NCI-H2171 (cell line): ENCODE data around the gene SHCBP1L.

Source experiments
- DNase-seq: peaks from one replicate; lab custom pipeline; 2025; lab: John Stamatoyannopoulos, UW

SHCBP1L gene

DNA sequence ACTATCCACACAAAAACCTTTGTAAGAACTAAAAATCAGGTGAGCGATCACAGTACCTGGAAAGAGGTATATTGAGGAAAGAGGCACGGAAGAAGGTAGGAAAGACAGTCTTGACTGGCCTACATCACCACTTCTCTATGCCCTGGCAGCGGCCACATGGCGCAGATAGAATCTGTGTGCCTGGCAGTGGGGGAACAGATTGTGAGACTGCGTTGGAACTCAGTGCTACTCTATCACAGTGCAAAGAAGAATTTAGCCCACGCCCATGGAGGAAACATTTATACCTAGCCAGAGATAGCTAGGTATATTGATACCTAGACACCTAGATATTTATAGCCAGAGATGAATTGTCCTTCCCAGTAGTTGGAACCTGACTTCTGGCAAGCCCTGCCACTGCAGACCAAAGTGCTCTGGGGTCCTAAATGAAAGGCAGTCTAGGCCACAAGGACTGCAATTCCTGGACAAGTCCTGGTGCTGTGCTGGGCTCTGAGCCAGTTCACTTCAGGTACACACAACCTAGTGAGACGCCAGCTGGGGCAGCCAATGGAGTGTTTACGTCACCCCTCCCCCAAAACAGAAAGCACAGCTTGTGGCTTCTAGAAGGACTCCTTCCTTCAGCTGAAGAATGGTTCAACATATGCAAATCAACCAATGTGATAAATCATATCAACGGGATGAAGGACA lies 61.9 kb downstream of the SHCBP1L start:
- DNase-seq = peak; percentile 86

DNA sequence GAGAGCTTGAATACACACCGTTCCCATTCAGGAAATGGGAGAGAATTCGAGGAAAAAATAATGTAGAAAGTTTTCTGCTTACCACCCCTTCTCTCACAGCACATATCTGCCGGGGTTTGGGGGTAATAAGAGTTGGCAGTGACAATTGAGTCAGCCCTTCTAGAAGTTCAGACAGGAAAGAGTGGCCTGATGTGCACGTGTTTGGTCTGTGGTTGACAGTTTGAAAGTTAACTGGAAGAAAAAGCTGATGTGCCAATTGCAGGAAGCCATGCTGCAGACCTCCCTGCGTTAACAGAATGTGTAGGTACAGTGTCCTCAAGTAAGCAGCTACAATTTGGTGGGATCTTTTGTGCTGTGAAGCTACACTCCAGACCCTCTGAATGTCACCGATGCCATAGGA lies 63.0 kb downstream of the SHCBP1L start:
- DNase-seq = no peak

DNA sequence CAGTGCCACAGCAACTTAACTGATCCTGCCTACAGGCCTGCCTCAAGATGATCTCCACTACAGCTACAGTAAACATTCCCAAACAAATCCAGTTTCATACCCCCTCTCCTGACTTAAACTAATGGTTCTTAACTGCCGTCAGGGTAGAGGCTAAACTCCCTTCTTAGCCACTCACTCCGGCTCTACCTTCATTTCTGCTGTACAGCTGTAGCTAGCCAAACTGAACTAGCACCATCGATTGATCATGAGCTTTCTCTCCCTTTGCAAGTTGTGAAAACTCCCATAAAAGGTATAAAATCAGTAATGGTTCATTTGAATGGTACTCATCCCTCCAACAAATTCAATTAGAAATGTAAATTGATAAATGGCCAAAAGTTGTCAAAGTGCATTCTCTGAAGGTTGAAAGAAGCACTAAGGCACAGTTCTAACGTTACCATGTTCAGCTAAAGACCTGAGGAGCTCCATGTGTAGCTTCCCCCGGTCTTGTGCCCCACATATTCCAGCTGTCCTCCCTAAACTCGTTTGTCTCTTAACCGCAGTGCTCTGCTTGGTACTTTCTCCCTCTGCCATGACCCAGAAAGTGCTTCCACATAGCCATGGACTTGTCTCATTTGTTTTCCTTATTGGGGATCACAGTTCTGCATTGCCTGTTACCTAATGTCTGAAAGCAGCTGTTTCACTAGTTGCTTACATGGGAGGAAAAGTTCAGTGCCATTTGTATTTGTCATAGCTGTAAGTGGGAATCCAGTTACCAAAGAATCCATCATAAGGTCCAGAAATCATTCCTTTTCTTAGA lies 64.0 kb downstream of the SHCBP1L start:
- DNase-seq = no peak

DNA sequence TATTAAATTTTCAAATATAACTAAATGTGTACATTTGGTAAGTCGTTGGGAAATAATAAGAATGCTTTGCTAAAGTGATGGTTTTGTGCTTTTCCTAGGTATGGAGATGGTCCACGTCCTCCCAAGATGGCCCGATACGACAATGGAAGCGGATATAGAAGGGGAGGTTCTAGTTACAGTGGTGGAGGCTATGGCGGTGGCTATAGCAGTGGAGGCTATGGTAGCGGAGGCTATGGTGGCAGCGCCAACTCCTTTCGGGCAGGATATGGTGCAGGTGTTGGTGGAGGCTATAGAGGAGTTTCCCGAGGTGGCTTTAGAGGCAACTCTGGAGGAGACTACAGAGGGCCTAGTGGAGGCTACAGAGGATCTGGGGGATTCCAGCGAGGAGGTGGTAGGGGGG lies 66.0 kb downstream of the SHCBP1L start:
- DNase-seq = no peak

DNA sequence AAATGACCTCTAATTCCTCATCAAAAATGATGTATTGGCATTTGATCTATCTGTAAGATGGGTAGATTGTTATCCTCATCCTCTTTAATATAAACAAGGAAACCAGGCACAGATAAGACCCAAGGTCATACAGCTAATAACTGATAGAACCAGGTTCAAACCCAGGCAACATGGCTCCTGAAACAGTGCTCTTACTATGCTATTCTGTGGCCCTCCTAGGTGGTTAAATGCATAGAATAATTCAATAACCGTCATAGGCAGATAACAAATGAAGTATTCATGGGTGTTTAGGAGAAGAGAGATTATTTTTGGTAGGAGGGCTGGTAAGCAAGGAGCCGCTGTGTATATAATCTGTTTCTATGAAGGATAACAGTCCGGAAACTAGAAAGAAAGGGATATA lies 67.4 kb downstream of the SHCBP1L start:
- DNase-seq = no peak

DNA sequence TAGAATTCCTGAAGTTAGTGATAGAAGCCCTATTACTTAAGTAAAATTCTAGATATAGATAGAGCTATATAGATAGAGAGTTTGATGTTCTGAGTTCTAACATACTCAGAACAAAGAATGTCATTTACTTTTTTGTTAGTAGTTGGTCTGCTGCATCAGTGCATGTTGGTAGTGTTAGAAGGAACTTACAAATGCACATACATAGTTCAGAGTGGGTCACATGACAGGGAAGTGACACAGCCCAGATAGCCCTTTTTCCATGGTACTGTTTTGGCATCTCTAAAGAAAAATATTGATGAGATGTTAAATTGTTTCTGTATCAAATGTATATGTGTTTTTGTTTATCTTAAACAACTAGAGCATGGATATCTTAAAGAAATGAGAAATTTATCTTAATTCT lies 68.1 kb downstream of the SHCBP1L start:
- DNase-seq = no peak

DNA sequence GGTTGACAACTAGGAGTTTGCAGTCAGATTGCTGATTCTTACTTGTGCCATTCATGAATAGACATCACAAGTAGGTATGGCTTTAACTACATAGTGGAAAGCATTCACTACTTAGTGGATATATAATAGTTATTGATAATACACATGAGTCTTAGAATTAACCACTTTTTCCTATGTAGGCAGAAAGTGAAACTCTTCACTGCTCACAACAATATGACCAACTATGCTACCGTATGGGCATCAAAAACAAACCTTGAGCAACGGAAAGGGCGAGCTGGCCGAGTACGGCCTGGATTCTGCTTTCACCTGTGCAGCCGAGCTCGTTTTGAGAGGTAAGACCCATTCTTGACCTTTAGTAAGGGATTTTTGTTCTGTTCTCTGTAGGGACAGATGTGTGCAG lies 75.1 kb downstream of the SHCBP1L start:
- DNase-seq = no peak

DNA sequence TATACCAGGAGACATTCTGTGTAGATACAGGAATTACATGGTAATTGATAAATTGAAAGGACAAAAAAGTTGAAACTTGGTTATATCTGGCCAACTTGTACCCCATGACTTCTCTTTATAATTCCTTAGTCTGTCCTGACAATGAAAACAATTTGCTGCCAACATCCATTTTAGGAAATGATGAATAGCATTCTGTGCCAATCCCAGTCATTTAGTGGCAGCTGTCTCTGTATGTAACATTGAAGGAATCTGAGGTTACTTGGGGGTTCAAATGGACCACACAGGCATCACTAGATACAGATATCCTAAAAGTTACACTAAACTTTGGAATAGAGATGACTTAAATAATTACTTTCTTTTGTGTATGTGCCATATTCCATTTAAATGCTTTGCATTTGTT lies 75.6 kb downstream of the SHCBP1L start:
- DNase-seq = no peak

DNA sequence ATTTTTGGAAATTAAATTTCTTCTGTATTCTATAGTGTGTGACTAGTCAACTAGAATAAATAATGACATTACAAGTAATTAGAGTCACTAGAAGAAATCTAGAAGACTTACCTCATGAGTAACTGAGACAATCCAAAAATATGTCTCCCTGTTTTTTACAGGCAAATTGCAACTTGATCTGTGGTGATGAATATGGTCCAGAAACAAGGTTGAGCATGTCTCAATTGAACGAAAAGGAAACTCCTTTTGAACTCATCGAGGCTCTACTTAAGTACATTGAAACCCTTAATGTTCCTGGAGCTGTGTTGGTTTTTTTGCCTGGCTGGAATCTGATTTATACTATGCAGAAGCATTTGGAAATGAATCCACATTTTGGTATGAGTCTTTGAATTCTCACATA lies 77.1 kb downstream of the SHCBP1L start:
- DNase-seq = no peak

DNA sequence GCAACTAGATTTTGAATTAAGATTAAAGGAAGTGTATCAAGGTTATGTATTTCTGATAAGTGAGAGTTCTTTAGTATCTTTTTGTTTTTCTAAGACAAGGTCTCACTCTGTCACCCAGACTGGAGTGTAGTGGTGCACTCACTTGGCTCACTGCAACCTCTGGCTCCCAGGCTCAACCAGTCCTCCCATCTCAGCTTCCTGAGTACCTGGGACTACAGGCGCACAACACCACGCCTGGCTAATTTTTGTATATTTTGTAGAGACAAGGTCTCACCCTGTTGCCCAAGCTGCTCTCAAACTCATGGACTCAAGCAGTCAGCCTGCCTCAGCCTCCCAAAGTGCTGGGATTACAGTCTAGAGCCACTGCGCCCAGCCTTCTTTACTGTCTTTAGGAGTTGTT lies 80.1 kb downstream of the SHCBP1L start:
- DNase-seq = no peak

DNA sequence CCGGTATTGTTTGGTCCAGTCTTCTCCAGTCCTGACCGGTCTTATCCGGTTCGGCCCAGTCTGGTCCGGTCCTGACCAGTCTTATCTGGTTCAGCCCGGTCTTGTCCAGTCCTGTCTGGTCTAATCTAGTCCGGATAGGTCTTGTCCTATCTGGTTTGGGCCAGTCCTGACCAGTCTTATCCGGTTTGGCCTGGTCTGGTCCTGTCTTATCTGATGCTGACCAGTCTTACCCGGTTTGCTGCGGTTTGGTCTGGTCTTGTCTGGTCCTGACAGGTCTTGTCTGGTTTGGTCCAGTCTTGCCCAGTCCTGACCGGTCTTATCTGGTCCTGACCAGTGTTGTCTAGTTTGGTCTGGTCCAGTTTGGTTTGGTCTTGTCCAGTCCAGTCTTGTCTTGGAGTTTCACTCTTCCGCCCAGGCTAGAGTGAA lies 83.7 kb downstream of the SHCBP1L start:
- no peak for DNase-seq

DNA sequence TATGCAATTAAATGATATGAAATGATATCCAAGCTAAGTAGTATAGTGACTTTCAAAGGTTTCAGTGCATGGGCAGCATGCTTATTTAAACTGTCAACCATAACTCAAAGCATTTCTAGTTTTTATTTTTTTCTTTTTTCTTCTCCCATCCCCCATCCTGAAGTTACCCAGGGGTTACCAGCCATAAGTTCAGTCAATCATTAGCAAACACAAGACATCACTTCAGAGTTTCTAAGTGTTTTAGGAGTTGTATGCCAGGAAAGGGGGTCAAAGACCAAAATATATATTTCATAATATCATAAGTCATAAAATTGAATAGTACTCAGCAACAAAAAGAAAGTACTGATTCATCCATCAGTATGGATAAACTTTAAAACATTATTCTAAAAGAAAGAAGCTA lies 85.1 kb downstream of the SHCBP1L start:
- no peak for DNase-seq

DNA sequence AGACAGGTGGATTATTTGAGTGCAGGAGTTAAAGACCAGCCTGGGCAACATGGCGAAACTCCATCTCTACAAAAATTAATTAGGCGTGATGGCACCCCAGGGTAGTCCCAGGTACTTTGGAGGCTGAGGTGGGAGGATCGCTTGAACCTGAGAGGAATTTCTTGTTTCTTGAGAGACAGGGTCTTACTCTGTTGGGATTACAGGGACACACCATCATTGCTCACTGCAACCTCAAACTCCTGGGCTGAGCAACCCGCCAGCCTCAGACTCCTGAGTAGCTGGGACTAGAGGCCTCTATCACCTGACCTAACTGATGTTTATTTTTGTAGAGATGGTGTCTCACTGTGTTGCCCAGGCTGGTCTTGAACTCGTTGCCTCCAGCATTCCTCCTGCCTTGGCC lies 89.0 kb downstream of the SHCBP1L start:
- DNase-seq = no peak

DNA sequence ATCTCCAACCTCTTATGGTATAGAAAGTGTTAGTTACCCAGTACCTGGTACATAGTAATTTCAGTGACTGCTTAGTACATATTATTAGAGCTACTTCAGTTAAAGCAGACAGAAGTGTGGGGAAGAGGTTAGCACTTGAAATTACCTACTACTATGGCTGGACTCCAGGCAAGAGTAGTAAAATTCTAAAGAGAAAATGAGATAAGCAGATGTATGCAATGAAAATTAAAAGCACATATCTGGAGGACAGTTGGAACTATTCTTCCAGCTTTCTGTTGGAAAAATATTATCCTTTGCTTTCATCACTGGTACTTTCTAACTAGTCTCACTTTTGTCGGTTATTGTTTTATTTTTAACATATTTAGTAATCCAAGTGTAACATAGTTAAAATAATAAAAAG lies 90.1 kb downstream of the SHCBP1L start:
- DNase-seq = no peak

DNA sequence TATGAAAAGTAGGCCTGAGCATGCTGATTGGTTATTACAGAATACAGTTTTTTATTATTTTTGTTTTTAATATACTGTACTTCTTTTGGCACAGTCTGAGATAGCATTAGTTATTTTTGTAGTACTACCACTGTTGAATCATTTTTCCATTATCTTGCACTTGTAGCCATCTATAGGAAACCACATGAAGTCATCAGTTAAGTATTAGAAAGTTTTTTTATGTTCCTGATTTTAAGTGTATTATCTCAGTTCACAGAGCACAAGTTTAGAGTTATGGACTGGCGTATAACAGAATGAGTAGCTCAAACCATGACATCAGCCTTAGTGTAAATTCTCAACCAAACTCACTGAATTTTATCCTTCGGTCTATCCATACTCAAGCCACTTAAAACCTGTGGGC lies 91.0 kb downstream of the SHCBP1L start:
- DNase-seq = no peak

DNA sequence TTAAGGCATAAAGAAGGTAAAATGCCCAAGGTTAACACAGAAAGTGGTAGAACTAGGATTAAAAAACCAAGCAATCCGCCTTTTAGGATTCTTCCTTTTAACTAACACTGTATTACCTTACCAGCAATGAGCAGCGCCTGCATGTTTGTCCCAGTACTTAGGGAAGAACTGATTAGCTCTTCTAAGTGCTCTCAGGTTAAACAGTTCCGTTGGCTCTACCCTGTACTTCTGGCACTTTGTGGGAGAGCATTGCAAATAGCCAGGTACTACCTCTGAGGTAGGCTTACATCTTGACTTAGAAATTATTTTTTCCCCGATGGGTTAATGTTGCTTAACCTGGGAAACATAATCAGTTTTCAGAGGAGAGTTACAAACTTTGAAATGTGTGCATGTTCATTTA lies 92.3 kb downstream of the SHCBP1L start:
- no peak for DNase-seq

DNA sequence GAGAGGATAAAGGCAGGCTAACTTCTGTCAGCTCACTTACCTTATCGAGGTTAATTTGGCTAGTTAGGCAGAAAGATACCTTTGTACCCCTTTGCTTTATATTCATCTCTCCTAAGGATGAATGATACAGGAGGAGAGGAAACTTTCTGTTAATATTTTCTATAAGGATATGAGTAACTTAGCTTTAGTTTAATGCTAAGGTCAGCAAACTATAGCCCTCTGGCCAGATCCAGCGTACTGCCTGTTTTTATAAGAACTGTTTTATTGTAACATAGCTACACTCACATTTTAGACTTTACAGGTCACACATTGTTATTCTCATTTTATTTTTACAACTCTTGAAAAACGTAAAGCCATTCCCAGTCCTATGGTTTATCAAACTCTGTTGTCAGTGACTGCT lies 95.8 kb downstream of the SHCBP1L start:
- no peak for DNase-seq

DNA sequence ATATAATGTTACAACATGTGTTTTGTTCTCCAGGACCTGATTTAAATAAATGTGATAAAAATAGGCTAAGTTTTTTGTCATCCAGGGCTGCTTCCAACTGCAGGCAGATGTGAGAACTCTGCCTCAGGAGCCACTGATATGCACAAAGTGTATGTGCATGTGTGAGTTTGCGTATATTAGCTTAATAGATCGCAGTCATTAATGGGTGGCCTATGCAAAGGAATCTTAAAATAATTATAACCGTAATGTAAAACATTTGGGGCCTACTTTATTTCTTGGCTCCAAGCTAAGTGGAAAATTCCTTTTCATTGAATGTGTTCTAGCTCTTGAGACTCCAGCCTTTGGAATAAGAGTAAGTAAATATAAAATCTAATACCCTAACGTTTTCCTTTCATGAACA lies 97.1 kb downstream of the SHCBP1L start:
- no peak for DNase-seq

DNA sequence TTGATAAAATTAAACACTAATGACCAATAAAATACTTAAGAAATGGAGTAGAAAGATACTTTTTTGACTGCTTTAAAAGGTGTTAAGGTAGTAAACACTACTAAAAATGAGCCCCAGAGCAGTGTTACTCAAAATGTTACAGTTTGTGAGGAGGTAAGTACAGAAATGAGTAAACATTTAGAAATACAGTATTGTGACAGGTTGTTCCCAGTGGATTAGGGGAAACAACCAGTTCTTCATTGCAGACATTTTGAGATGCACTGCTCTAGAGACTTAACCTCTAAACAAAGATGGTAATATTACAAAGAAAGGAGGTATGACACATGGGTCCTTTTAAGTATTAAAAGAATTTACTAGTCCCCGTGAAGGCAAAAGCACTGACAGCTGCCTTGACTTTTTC lies 101.1 kb downstream of the SHCBP1L start:
- DNase-seq = no peak

DNA sequence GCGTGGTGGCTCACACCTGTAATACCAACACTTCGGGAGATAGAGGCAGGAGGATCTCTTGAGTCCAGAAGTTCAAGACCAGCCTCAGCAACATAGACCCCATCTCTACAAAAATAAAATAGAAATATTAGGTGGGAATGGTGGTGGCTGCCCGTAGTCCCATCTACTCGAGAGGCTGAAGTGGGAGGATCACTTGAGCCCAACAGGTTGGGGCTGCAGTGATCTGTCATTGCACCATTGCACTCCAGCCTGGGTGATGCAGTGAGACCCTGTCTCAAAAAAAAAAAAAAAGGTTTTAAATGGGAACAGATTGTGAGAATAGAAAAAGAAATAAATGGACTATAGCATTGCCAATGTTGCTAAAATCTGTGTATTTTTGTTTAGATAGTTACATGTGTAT lies 102.6 kb downstream of the SHCBP1L start:
- DNase-seq = no peak
